H9 (cell line): Measurements from ENCODE around the gene ANKRD28. TPM values are rescaled to one million over a fixed set of nuclear protein-coding genes. Genes with fewer than 3 reads are reported as not detected.
A peak's percentile ranks its signal among the peaks of the same experiment; 100 is the strongest.

Experiments
- DNase-seq: peaks from one replicate; pipeline ENCODE4 v3.0.0-alpha.2; 2017
- H2AFZ ChIP-seq: one replicate; pipeline ENCODE4 v1.6.1; 2013; ENCODE audit warnings: mild to moderate bottlenecking, low read length, control low read depth, moderate library complexity
- H2AK5ac ChIP-seq: 2 replicates; pipeline ENCODE4 v1.6.1; 2013; ENCODE audit warnings: low read length, control low read depth, mixed read lengths; ENCODE audit not compliant: insufficient read length
- H2BK120ac ChIP-seq: one replicate; pipeline ENCODE4 v1.6.1; 2013; ENCODE audit warnings: low read depth, mild to moderate bottlenecking, low read length, control low read depth, inconsistent platforms; ENCODE audit not compliant: poor library complexity, severe bottlenecking
- H2BK12ac ChIP-seq: 2 replicates; pipeline ENCODE4 v1.6.1; 2013; ENCODE audit warnings: low read length, control low read depth, mixed read lengths, low read depth; ENCODE audit not compliant: insufficient read length
- H2BK15ac ChIP-seq: 2 replicates; pipeline ENCODE4 v1.6.1; 2013; ENCODE audit warnings: low read depth, low read length, control low read depth
- H2BK20ac ChIP-seq: one replicate; pipeline ENCODE4 v1.6.1; 2013; ENCODE audit warnings: low read depth, mild to moderate bottlenecking, low read length, control low read depth, inconsistent platforms; ENCODE audit not compliant: poor library complexity, severe bottlenecking
- H2BK5ac ChIP-seq: 2 replicates; pipeline ENCODE4 v1.6.1; 2013; ENCODE audit warnings: low read length, control low read depth, mixed read lengths; ENCODE audit not compliant: insufficient read length
- H3K14ac ChIP-seq: 2 replicates; pipeline ENCODE4 v1.6.1; 2013; ENCODE audit warnings: low read length, control low read depth; ENCODE audit not compliant: insufficient read depth
- H3K18ac ChIP-seq: 2 replicates; pipeline ENCODE4 v1.6.1; 2013; ENCODE audit warnings: low read depth, mild to moderate bottlenecking, mixed read lengths, low read length, control low read depth; ENCODE audit not compliant: insufficient read length
- H3K23ac ChIP-seq: 2 replicates; pipeline ENCODE4 v1.6.1; 2013; ENCODE audit warnings: low read length, control low read depth, mixed read lengths, low read depth; ENCODE audit not compliant: insufficient read length
- H3K23me2 ChIP-seq: 2 replicates; pipeline ENCODE4 v1.6.1; 2013; ENCODE audit warnings: low read depth, mild to moderate bottlenecking, mixed read lengths, low read length, control low read depth; ENCODE audit not compliant: insufficient read length, poor library complexity, severe bottlenecking
- H3K27ac ChIP-seq: 2 replicates; pipeline ENCODE4 v1.5.1; 2013; ENCODE audit warnings: low read length, control low read depth, mixed read lengths, low read depth; ENCODE audit not compliant: insufficient read length
- H3K27me3 ChIP-seq: 2 replicates; pipeline ENCODE4 v1.6.1; 2013; ENCODE audit warnings: low read length, control low read depth, inconsistent platforms; ENCODE audit not compliant: insufficient read depth
- H3K4ac ChIP-seq: 2 replicates; pipeline ENCODE4 v1.6.1; 2013; ENCODE audit warnings: low read depth, mild to moderate bottlenecking, control low read depth, inconsistent platforms, low read length, moderate library complexity
- H3K4me1 ChIP-seq: 2 replicates; pipeline ENCODE4 v1.6.1; 2013; ENCODE audit warnings: low read length, control low read depth, inconsistent platforms; ENCODE audit not compliant: insufficient read depth
- H3K4me2 ChIP-seq: 2 replicates; pipeline ENCODE4 v1.6.1; 2013; ENCODE audit warnings: low read length, control low read depth, mixed read lengths; ENCODE audit not compliant: insufficient read length, insufficient read depth
- H3K56ac ChIP-seq: 2 replicates; pipeline ENCODE4 v1.6.1; 2013; ENCODE audit warnings: low read depth, mild to moderate bottlenecking, mixed read lengths, low read length, control low read depth; ENCODE audit not compliant: insufficient read length
- H3K79me1 ChIP-seq: 2 replicates; pipeline ENCODE4 v1.6.1; 2013; ENCODE audit warnings: low read depth, mild to moderate bottlenecking, moderate library complexity, low read length, control low read depth, inconsistent platforms; ENCODE audit not compliant: insufficient read depth, poor library complexity, severe bottlenecking
- H3K79me2 ChIP-seq: 2 replicates; pipeline ENCODE4 v1.6.1; 2013; ENCODE audit warnings: low read length, control low read depth, inconsistent platforms; ENCODE audit not compliant: insufficient read depth
- H3K9ac ChIP-seq: 2 replicates; pipeline ENCODE4 v1.6.1; 2013; ENCODE audit warnings: low read length, control low read depth, mixed read lengths; ENCODE audit not compliant: insufficient read length; ENCODE audit errors: extremely low read depth
- H3K9me3 ChIP-seq: one replicate; pipeline ENCODE4 v1.6.1; 2013; ENCODE audit warnings: low read depth, low read length, inconsistent platforms; ENCODE audit not compliant: control insufficient read depth
- H3T11ph ChIP-seq: one replicate; pipeline ENCODE4 v1.6.1; 2013; ENCODE audit warnings: mild to moderate bottlenecking, low read length, control low read depth, inconsistent platforms
- H4K20me1 ChIP-seq: one replicate; pipeline ENCODE4 v1.6.1; 2013; ENCODE audit not compliant: control insufficient read depth, insufficient read length, insufficient read depth
- H4K5ac ChIP-seq: 2 replicates; pipeline ENCODE4 v1.6.1; 2013; ENCODE audit warnings: low read depth, mild to moderate bottlenecking, mixed read lengths, low read length, control low read depth; ENCODE audit not compliant: insufficient read length
- H4K8ac ChIP-seq: replicated peaks from 2 replicates; pipeline ENCODE4 v1.6.1; 2013; ENCODE audit warnings: low read length, control low read depth, mixed read lengths, low read depth; ENCODE audit not compliant: insufficient read length
- H4K91ac ChIP-seq: 2 replicates; pipeline ENCODE4 v1.6.1; 2013; ENCODE audit warnings: low read depth, mild to moderate bottlenecking, moderate library complexity, mixed read lengths, low read length, control low read depth; ENCODE audit not compliant: insufficient read length
- H3K27ac Mint-ChIP-seq, 3 experiments: 2 replicates in 2 of 3; 3 replicates in 1 of 3; pipeline ENCODE4 v1.8.0; 2020 to 2021; ENCODE audit warnings: mixed read lengths in 3 of 3, mild to moderate bottlenecking in 1 of 3, moderate library complexity in 1 of 3
- H3K27me3 Mint-ChIP-seq: 2 replicates; pipeline ENCODE4 v1.8.0; 2021; ENCODE audit warnings: low read depth, mild to moderate bottlenecking, moderate library complexity, mixed read lengths
- H3K36me3 Mint-ChIP-seq, 3 experiments: 2 replicates in 2 of 3; 3 replicates in 1 of 3; pipeline ENCODE4 v1.8.0; 2020 to 2021; ENCODE audit warnings: low read depth in 3 of 3, mixed read lengths in 3 of 3; ENCODE audit not compliant: insufficient read depth in 1 of 3
- H3K4me1 Mint-ChIP-seq, 2 experiments: 2 replicates each; pipeline ENCODE4 v1.8.0; 2020; ENCODE audit warnings: mixed read lengths in 2 of 2
- H3K4me3 Mint-ChIP-seq, 2 experiments: 2 replicates in 1 of 2; 3 replicates in 1 of 2; pipeline ENCODE4 v1.8.0; 2020 to 2021; ENCODE audit warnings: mild to moderate bottlenecking in 2 of 2, mixed read lengths in 2 of 2, moderate library complexity in 1 of 2
- H3K9me3 Mint-ChIP-seq, 2 experiments: 2 replicates in 1 of 2; 3 replicates in 1 of 2; pipeline ENCODE4 v1.8.0; 2020; ENCODE audit warnings: mild to moderate bottlenecking in 2 of 2, mixed read lengths in 2 of 2, moderate library complexity in 1 of 2
- WGBS: extraction: QIAGEN DNeasy Blood & Tissue Kit; methylation state at CpG from one replicate; pipeline ENCODE4 v1.1.7; 2013; ENCODE audit warnings: missing lambda C conversion rate, low lambda C conversion rate, mixed read lengths; ENCODE audit not compliant: insufficient read length; ENCODE audit errors: extremely low coverage; 5-methylcytosine and 5-hydroxymethylcytosine counted together
- total RNA-seq: library from RNA; stranded (reverse); gene quantifications from 2 replicates; pipeline ENCODE4 v1.2.1, GENCODE V29; 2021
- TF ChIP-seq, protein P1 (sequence below): fragments of 200-600 bp; sonication (generic); conservative IDR thresholded peaks from 3 replicates; pipeline ENCODE4 v1.8.0; 2021; ENCODE audit warnings: antibody characterized with exemption, mild to moderate bottlenecking

Gene ANKRD28
- total RNA-seq, 1 experiment from 2014 or later, result 59.0 TPM

DNA sequence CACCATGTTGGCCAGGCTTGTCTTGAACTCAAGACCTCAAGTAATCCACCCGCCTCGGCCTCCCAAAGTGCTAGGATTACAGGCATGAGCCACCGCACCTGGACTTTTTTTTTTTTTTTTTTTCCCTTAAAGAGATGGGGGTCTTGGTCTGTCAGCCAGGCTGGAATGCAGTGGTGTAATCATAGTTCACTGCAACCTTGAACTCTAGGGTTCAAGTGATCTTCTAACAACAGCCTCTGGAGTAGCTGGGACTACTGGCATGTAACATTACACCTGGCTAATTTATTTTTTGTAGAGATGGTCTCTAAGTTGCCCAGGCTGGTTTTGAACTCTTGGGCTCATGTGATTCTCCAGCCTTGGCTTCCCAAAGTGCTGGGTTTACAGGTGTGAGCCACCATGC lies 81.6 kb downstream of the ANKRD28 start:
- Histone ChIP-seq H4K5ac (no peak overlapping the region), H3T11ph (no peak overlapping the region), H3K79me1 (no peaks in the 10 kb centered on the region), H4K20me1 (no peaks in the 10 kb centered on the region), H2AK5ac (no peak overlapping the region), H2BK12ac (no peak overlapping the region), H3K27ac (no peak overlapping the region), H3K4me2 (no peak overlapping the region), H3K9me3 (no peaks in the 10 kb centered on the region), H3K18ac (no peak overlapping the region), H2AFZ (no peak overlapping the region), H3K79me2 (no peaks in the 10 kb centered on the region), H3K23ac (no peak overlapping the region), H3K27me3 (no peaks in the 10 kb centered on the region), H3K23me2 (no peaks in the 10 kb centered on the region), H4K91ac (no peak overlapping the region), H3K4me1 (no peaks in the 10 kb centered on the region), H3K14ac (no peak overlapping the region), H3K9ac (no peak overlapping the region), H4K8ac (no peak overlapping the region), H2BK15ac (no peak overlapping the region), H3K4ac (no peak overlapping the region), H2BK5ac (no peak overlapping the region), H2BK20ac (no peak overlapping the region), H2BK120ac (no peak overlapping the region), H3K56ac (no peak overlapping the region)
- WGBS, result no CpG with 5 or more reads among the region's 3 CpGs
- no peaks in the 10 kb centered on the region for H3K27me3 Mint-ChIP-seq
- no peak overlapping the region for H3K4me3 Mint-ChIP-seq
- no peak for DNase-seq
- peaks cover 1 to 22% (median 18%) of the 10 kb centered on the region in 3 experiments; a peak in 5 of 7 replicates for H3K36me3 Mint-ChIP-seq
- H3K9me3 Mint-ChIP-seq, result no peaks in the 10 kb centered on the region
- peak overlapping the region in 1 of 3 experiments; percentile 68; a peak in 2 of 7 replicates for H3K27ac Mint-ChIP-seq
- H3K4me1 Mint-ChIP-seq, result no peaks in the 10 kb centered on the region
- TF ChIP-seq, protein P1, sequence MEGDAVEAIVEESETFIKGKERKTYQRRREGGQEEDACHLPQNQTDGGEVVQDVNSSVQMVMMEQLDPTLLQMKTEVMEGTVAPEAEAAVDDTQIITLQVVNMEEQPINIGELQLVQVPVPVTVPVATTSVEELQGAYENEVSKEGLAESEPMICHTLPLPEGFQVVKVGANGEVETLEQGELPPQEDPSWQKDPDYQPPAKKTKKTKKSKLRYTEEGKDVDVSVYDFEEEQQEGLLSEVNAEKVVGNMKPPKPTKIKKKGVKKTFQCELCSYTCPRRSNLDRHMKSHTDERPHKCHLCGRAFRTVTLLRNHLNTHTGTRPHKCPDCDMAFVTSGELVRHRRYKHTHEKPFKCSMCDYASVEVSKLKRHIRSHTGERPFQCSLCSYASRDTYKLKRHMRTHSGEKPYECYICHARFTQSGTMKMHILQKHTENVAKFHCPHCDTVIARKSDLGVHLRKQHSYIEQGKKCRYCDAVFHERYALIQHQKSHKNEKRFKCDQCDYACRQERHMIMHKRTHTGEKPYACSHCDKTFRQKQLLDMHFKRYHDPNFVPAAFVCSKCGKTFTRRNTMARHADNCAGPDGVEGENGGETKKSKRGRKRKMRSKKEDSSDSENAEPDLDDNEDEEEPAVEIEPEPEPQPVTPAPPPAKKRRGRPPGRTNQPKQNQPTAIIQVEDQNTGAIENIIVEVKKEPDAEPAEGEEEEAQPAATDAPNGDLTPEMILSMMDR, result no peak
